Right atrium auricular region (tissue), 2 donors: ENCODE measurements around the gene IP6K2. TPM values are rescaled to one million over a fixed set of nuclear protein-coding genes. Genes with fewer than 3 reads are reported as not detected.
A peak's percentile ranks its signal among the peaks of the same experiment; 100 is the strongest.
"Not testable (repeated sequence)": the region's sequence is repeated elsewhere in the genome, so short reads cannot be mapped to it uniquely, and the experiment has no call there.

ENCODE experiments used
- DNase-seq: peaks from one replicate; pipeline ENCODE4 v3.0.0-alpha.2; 2019; ENCODE audit warnings: low spot score
- H3K27ac ChIP-seq, 2 donors: fragments of 200-600 bp; sonication (generic); 1 replicate in 1 of 2; 2 replicates in 1 of 2; pipeline ENCODE4 v1.5.1; 2016 to 2019
- H3K27me3 ChIP-seq, 2 donors: fragments of 200-600 bp; sonication (generic); one replicate each; pipeline versions ENCODE4 v1.5.1 to v1.6.0; 2017 to 2019
- H3K36me3 ChIP-seq: fragments of 200-600 bp; sonication (generic); one replicate; pipeline ENCODE4 v1.5.1; 2016
- H3K4me1 ChIP-seq, 2 donors: fragments of 200-600 bp; sonication (generic); one replicate each; pipeline versions ENCODE4 v1.5.1 to v1.6.0; 2017 to 2019
- H3K4me3 ChIP-seq, 2 donors: fragments of 200-600 bp; sonication (generic); 1 replicate in 1 of 2; 2 replicates in 1 of 2; pipeline ENCODE4 v1.5.1; 2017 to 2019; ENCODE audit warnings: mild to moderate bottlenecking in 1 of 2, moderate library complexity in 1 of 2
- H3K9me3 ChIP-seq, 2 donors: fragments of 200-600 bp; sonication (generic); one replicate each; pipeline ENCODE4 v1.5.1; 2019
- total RNA-seq, 2 donors: library from RNA; depleted of rRNA; stranded (reverse); fragments of >200 nt; gene quantifications; one replicate each; pipeline ENCODE4 v1.1.0, GENCODE V29; 2016
- TF ChIP-seq, protein P1 (sequence below), 2 donors: fragments of 200-600 bp; sonication (generic); IDR thresholded peaks; one replicate each; pipeline ENCODE4 v1.5.1; 2019; ENCODE audit warnings: antibody characterized with exemption in 2 of 2

The IP6K2 gene
- total RNA-seq, 2 donors from 2014 or later: 35.7 to 39.6 TPM

DNA sequence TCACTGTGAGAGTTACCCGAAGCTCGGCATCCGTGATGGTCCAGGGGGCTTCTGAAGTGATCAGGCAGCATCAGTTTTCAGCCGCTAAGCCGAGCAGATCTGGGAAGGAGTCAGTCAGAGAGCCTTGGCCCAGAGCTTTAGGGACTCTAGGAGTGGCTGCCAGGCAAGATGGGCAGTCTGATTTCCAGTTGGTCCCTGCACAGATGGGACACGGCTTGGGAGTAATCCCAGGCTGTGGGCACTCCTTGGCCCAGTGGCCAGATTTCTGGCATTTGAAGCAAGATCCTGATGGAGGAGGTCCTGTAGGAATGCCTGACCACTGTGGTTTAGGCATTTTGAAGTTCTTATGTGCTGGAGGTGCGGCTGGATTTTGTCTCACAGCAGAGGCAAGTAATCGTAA, 10.5 kb upstream of the IP6K2 start:
- Histone ChIP-seq H3K27ac (no peak overlapping the region), H3K36me3 (no peaks in the 10 kb centered on the region), H3K9me3 (no peaks in the 10 kb centered on the region), H3K27me3 (no peaks in the 10 kb centered on the region), H3K4me3 (no peak overlapping the region), H3K4me1 (no peaks in the 10 kb centered on the region)
- no peak for DNase-seq
- TF ChIP-seq, protein P1, sequence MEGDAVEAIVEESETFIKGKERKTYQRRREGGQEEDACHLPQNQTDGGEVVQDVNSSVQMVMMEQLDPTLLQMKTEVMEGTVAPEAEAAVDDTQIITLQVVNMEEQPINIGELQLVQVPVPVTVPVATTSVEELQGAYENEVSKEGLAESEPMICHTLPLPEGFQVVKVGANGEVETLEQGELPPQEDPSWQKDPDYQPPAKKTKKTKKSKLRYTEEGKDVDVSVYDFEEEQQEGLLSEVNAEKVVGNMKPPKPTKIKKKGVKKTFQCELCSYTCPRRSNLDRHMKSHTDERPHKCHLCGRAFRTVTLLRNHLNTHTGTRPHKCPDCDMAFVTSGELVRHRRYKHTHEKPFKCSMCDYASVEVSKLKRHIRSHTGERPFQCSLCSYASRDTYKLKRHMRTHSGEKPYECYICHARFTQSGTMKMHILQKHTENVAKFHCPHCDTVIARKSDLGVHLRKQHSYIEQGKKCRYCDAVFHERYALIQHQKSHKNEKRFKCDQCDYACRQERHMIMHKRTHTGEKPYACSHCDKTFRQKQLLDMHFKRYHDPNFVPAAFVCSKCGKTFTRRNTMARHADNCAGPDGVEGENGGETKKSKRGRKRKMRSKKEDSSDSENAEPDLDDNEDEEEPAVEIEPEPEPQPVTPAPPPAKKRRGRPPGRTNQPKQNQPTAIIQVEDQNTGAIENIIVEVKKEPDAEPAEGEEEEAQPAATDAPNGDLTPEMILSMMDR (IDR thresholded peaks at IDR 0.05): no peak

- H3K4me3 ChIP-seq, H3K36me3 ChIP-seq, H3K27me3 ChIP-seq, H3K27ac ChIP-seq, H3K9me3 ChIP-seq, H3K4me1 ChIP-seq, DNase-seq: not testable (repeated sequence)
Measured at GRCh38 chr3:48725185-48725855, 8.3 kb upstream of the IP6K2 start.

GRCh38 chr3:48723725-48724124, 6.7 kb upstream of the IP6K2 start:
- H3K9me3 ChIP-seq: no peaks in the 10 kb centered on the region
- H3K36me3 ChIP-seq: no peaks in the 10 kb centered on the region
- TF ChIP-seq, protein P1 (IDR thresholded peaks at IDR 0.05): no peak
- H3K27ac ChIP-seq: no peak overlapping the region
- no peaks in the 10 kb centered on the region for H3K4me1 ChIP-seq
- H3K27me3 ChIP-seq: no peaks in the 10 kb centered on the region
- H3K4me3 ChIP-seq: no peak overlapping the region
- no peak for DNase-seq

GRCh38 chr3:48723293-48723692, 6.3 kb upstream of the IP6K2 start:
- H3K9me3 ChIP-seq, H3K27ac ChIP-seq, H3K36me3 ChIP-seq, H3K4me3 ChIP-seq, H3K27me3 ChIP-seq, DNase-seq, H3K4me1 ChIP-seq: not testable (repeated sequence)

- Histone ChIP-seq H3K4me1 (peaks cover 0 to 33% of the 10 kb centered on the region in 2 donors), H3K27me3 (no peaks in the 10 kb centered on the region), H3K36me3 (peaks cover 16% of the 10 kb centered on the region), H3K27ac (peak overlapping the region; percentile 85 to 90), H3K9me3 (no peaks in the 10 kb centered on the region), H3K4me3 (peak overlapping the region; percentile 75 to 77)
- TF ChIP-seq, protein P1 (IDR thresholded peaks at IDR 0.05): no peak
- DNase-seq: no peak
Measured at GRCh38 chr3:48716508-48716981, 476 bp downstream of the IP6K2 start.

GRCh38 chr3:48715174-48715800, 1.7 kb downstream of the IP6K2 start:
- no peaks in the 10 kb centered on the region for H3K27me3 ChIP-seq
- DNase-seq: no peak
- no peaks in the 10 kb centered on the region for H3K9me3 ChIP-seq
- peak overlapping the region in 1 of 2 donors; percentile 90 for H3K27ac ChIP-seq
- TF ChIP-seq, protein P1 (IDR thresholded peaks at IDR 0.05): no peak
- H3K4me1 ChIP-seq: peaks cover 0 to 38% of the 10 kb centered on the region in 2 donors
- peaks cover 26% of the 10 kb centered on the region for H3K36me3 ChIP-seq
- H3K4me3 ChIP-seq: no peak overlapping the region
